Right cardiac atrium (tissue), 5 donors: ENCODE results near the gene SLC6A8. TPM values are rescaled to one million over a fixed set of nuclear protein-coding genes. Genes with fewer than 3 reads are reported as not detected.
"Not testable (repeated sequence)": the region's sequence is repeated elsewhere in the genome, so short reads cannot be mapped to it uniquely, and the experiment has no call there.

Experiments used
- ATAC-seq, 2 donors: fragments of 200-7000 bp; cut with Tn5 transposase; one replicate each; pipeline versions ENCODE4 v1.8.0 to v1.9.1; 2020; ENCODE audit warnings: moderate library complexity in 2 of 2, mild to moderate bottlenecking in 1 of 2
- DNase-seq, 3 donors: peaks; one replicate each; pipeline ENCODE4 v3.0.0-alpha.2; 2020
- H3K27ac ChIP-seq: one replicate; pipeline ENCODE4 v1.5.1; 2013; ENCODE audit warnings: mild to moderate bottlenecking, low read length, control low read depth, moderate library complexity
- H3K27me3 ChIP-seq: one replicate; pipeline ENCODE4 v1.6.1; 2013; ENCODE audit not compliant: control insufficient read depth, insufficient read depth
- H3K4me1 ChIP-seq: one replicate; pipeline ENCODE4 v1.6.1; 2013; ENCODE audit warnings: low read length; ENCODE audit not compliant: control insufficient read depth, insufficient read depth
- H3K4me3 ChIP-seq: one replicate; pipeline ENCODE4 v1.5.1; 2013; ENCODE audit warnings: low read length, control low read depth
- H3K9me3 ChIP-seq: one replicate; pipeline ENCODE4 v1.6.1; 2013; ENCODE audit warnings: low read length; ENCODE audit not compliant: control insufficient read depth
- WGBS: extraction: QIAGEN DNeasy Blood & Tissue Kit; methylation state at CpG from one replicate; pipeline ENCODE4 v1.1.7; 2013; 5-methylcytosine and 5-hydroxymethylcytosine counted together
- intact Hi-C, 4 donors: fragments of 100-400 bp; cut with DNase I; formaldehyde crosslinking; loops; one replicate each; pipeline versions ENCODE4 v1.11.0 to v1.14.0; 2022 to 2023
- polyA plus RNA-seq: library from polyadenylated mRNA; stranded (reverse); fragments of 200-250 nt; gene quantifications from one replicate; pipeline ENCODE4 v1.2.3, GENCODE V29; 2013
- total RNA-seq, 4 donors: library from RNA; stranded (reverse); fragmentation: NEBNext Ultra II Directional; extraction: Animal tissue kit (Norgen Biotek cat#: 25700); gene quantifications; one replicate each; pipeline ENCODE4 v1.2.1, GENCODE V29; 2021
- donor health status: healthy with polysubstance abuse.
- donor health status: DM: no; HTN: yes; CAD: no.
- donor health status: DM: no; HTN: no; CAD: no.
- donor health status: DM: no; HTN: yes; CAD: no; lungs with severe emphysema.
- donor health status: DM: yes; HTN: yes; CAD: no.

The SLC6A8 gene
- total and polyA plus RNA-seq, 5 donors = 107 to 191 (median 140) TPM

- ATAC-seq (no peak), DNase-seq (no peak)
- no peaks in the 10 kb centered on the region for H3K9me3 ChIP-seq
- intact Hi-C loops = no loop called here
- no peak overlapping the region for H3K4me3 ChIP-seq
- no peak overlapping the region for H3K27ac ChIP-seq
- no peaks in the 10 kb centered on the region for H3K27me3 ChIP-seq
- no peaks in the 10 kb centered on the region for H3K4me1 ChIP-seq
- 67% methylated on average over 27 of the region's 27 CpGs for WGBS
Measured at GRCh38 chrX:153674219-153674851, 13.4 kb upstream of the SLC6A8 start.

- ATAC-seq (no peak), DNase-seq (peak in 1 of 3 donors; percentile 39)
- Histone ChIP-seq H3K4me3 (no peak overlapping the region), H3K4me1 (no peaks in the 10 kb centered on the region), H3K27ac (no peak overlapping the region), H3K27me3 (no peaks in the 10 kb centered on the region), H3K9me3 (no peaks in the 10 kb centered on the region)
- intact Hi-C loops = loop anchor here in 1 of 4 donors (1.0 kb wide), 1 partner anchor 51 kb away; no protein-coding TSS in a partner anchor
- WGBS = 74% methylated on average over 12 of the region's 12 CpGs
Measured at GRCh38 chrX:153681175-153681574, 6.6 kb upstream of the SLC6A8 start.

GRCh38 chrX:153683486-153683885, 4.2 kb upstream of the SLC6A8 start:
- H3K4me3 ChIP-seq, ATAC-seq, DNase-seq, H3K27me3 ChIP-seq, H3K9me3 ChIP-seq, H3K4me1 ChIP-seq, H3K27ac ChIP-seq, intact Hi-C loops: not testable (repeated sequence)
- 97% methylated on average over 8 of the region's 8 CpGs for WGBS

GRCh38 chrX:153684467-153685155, 3.1 kb upstream of the SLC6A8 start:
- H3K4me3 ChIP-seq = no peak overlapping the region
- no peaks in the 10 kb centered on the region for H3K9me3 ChIP-seq
- WGBS = 61% methylated on average over 21 of the region's 21 CpGs
- H3K27me3 ChIP-seq = no peaks in the 10 kb centered on the region
- H3K4me1 ChIP-seq = no peaks in the 10 kb centered on the region
- DNase-seq (peak in 2 of 3 donors; percentile 4 to 49), ATAC-seq (no peak)
- intact Hi-C loops = no loop called here
- no peak overlapping the region for H3K27ac ChIP-seq

- WGBS = 66% methylated on average over 21 of the region's 21 CpGs
- Histone ChIP-seq H3K4me3 (no peak overlapping the region), H3K27ac (no peak overlapping the region), H3K27me3 (no peaks in the 10 kb centered on the region), H3K9me3 (no peaks in the 10 kb centered on the region), H3K4me1 (no peaks in the 10 kb centered on the region)
- intact Hi-C loops = no loop called here
- DNase-seq (peak in 2 of 3 donors; percentile 28 to 41), ATAC-seq (no peak)
Measured at GRCh38 chrX:153685156-153685536, 2.6 kb upstream of the SLC6A8 start.

GRCh38 chrX:153685751-153686696, 1.7 kb upstream of the SLC6A8 start:
- Histone ChIP-seq H3K27me3 (no peaks in the 10 kb centered on the region), H3K9me3 (no peaks in the 10 kb centered on the region), H3K4me3 (no peak overlapping the region), H3K27ac (no peak overlapping the region), H3K4me1 (no peaks in the 10 kb centered on the region)
- peak in 2 of 3 donors; percentile 47 to 70 for DNase-seq
- intact Hi-C loops = no loop called here
- 75% methylated on average over 24 of the region's 24 CpGs for WGBS
- ATAC-seq = no peak

- WGBS = 47% methylated on average over 9 of the region's 9 CpGs
- H3K27me3 ChIP-seq = no peaks in the 10 kb centered on the region
- DNase-seq = peak in 2 of 3 donors; percentile 39 to 42
- no peaks in the 10 kb centered on the region for H3K4me1 ChIP-seq
- intact Hi-C loops = no loop called here
- H3K9me3 ChIP-seq = no peaks in the 10 kb centered on the region
- no peak overlapping the region for H3K4me3 ChIP-seq
- ATAC-seq = no peak
- H3K27ac ChIP-seq = no peak overlapping the region
Measured at GRCh38 chrX:153686711-153687110, 1.0 kb upstream of the SLC6A8 start.

- intact Hi-C loops = no loop called here
- DNase-seq = peak in 1 of 3 donors; percentile 35
- no peak for ATAC-seq
- Histone ChIP-seq H3K27me3 (no peaks in the 10 kb centered on the region), H3K27ac (no peak overlapping the region), H3K4me1 (no peaks in the 10 kb centered on the region), H3K4me3 (peak overlapping the region; percentile 82), H3K9me3 (no peaks in the 10 kb centered on the region)
- WGBS = 2% methylated on average over 38 of the region's 69 CpGs
Measured at GRCh38 chrX:153688071-153688470, 345 bp downstream of the SLC6A8 start.

GRCh38 chrX:153688506-153688905, 780 bp downstream of the SLC6A8 start:
- no peak for ATAC-seq
- Histone ChIP-seq H3K4me1 (no peaks in the 10 kb centered on the region), H3K27ac (peak overlapping the region; percentile 77), H3K9me3 (no peaks in the 10 kb centered on the region), H3K4me3 (peak overlapping the region; percentile 82), H3K27me3 (no peaks in the 10 kb centered on the region)
- intact Hi-C loops = no loop called here
- under 1% methylated on average over 55 of the region's 57 CpGs for WGBS
- DNase-seq = peak in 2 of 3 donors; percentile 43 to 56

- intact Hi-C loops = no loop called here
- no peaks in the 10 kb centered on the region for H3K4me1 ChIP-seq
- WGBS = 10% methylated on average over 45 of the region's 53 CpGs
- ATAC-seq (peak; percentile 37 to 72), DNase-seq (peak; percentile 52 to 83 (median 79))
- peak overlapping the region; percentile 77 for H3K27ac ChIP-seq
- peak overlapping the region; percentile 82 for H3K4me3 ChIP-seq
- no peaks in the 10 kb centered on the region for H3K9me3 ChIP-seq
- H3K27me3 ChIP-seq = no peaks in the 10 kb centered on the region
Measured at GRCh38 chrX:153688911-153689590, 1.3 kb downstream of the SLC6A8 start.
